GM18526 (cell line): ENCODE data around the gene DHRS1.

Experiments
- POLR2A ChIP-seq: IDR thresholded peaks from 3 replicates; pipeline ENCODE4 v1.6.1; 2011; ENCODE audit not compliant: insufficient read length; ENCODE audit errors: extremely low read depth

Gene DHRS1

DNA sequence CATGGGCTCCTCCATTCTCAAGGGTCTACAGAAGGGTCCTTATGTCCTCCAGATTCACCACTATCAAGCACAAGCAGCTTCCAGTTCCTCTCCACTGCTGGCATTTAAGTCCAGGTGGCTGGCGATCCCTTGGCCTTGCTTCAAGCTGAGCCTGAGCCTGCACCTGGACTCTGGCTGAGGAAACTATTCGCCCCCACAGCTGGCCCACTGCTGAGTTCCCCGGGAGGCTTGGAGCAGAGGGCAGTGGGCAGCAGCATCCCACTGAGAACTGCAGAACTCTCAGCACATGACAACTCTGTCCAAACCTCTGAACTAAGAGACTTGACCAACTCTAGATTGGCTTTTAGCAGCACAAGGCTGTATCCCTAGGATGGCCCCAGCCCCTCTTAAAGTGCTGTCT is 16.8 kb downstream of the DHRS1 start:
- TF ChIP-seq POLR2A, result no peak

DNA sequence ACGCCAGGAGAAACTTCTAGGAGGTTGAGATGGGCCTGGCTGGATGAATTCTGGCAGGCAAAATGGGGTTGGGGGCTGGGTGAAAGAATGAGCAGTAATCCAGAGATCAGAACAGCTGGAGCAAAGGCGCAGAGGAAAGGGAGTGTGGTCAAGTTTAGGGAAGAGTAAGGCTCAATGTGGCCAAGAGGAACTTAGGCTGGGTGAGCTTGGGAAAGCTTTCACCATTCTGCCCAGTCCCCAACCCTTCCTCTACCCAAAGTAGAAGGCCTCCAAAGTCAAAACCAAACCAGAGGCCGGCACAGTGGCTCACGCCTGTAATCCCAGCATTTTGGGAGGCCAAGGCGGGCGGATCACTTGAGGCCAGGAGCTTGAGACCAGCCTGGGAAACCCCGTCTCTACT is 17.9 kb downstream of the DHRS1 start:
- no peak for TF ChIP-seq POLR2A

DNA sequence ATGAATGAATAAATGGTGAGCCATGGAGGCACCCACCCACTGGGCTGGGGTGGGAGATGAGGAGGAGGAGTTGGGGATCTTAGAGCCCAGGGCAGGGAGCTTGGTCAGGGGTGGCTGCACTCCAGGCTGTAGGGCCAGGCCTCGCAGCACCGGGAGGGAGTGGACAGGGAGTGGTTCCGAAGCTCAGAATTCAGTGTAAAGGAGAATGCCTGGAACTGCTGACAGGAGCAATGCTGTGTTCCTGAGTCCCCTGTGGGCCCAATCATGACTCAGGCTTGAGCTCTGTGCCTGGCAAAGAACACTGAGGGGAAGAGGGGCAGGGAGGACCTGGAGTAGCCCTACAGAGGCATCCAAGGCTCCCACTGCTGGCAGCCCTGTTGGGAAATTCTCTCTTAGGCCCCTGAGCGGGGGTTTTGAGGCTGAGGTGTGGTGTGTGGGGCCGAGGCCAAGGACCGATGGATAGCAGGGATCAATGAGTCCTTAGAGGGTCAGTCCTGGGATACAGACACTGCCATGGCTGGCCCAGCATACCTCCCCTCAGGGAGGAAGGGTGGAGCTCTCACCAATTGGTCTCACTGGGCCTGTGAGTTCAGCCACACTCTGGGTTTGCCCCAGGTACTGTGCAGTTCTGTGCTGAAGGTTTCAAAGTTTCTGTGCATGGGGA is 18.7 kb downstream of the DHRS1 start:
- no peak for TF ChIP-seq POLR2A

DNA sequence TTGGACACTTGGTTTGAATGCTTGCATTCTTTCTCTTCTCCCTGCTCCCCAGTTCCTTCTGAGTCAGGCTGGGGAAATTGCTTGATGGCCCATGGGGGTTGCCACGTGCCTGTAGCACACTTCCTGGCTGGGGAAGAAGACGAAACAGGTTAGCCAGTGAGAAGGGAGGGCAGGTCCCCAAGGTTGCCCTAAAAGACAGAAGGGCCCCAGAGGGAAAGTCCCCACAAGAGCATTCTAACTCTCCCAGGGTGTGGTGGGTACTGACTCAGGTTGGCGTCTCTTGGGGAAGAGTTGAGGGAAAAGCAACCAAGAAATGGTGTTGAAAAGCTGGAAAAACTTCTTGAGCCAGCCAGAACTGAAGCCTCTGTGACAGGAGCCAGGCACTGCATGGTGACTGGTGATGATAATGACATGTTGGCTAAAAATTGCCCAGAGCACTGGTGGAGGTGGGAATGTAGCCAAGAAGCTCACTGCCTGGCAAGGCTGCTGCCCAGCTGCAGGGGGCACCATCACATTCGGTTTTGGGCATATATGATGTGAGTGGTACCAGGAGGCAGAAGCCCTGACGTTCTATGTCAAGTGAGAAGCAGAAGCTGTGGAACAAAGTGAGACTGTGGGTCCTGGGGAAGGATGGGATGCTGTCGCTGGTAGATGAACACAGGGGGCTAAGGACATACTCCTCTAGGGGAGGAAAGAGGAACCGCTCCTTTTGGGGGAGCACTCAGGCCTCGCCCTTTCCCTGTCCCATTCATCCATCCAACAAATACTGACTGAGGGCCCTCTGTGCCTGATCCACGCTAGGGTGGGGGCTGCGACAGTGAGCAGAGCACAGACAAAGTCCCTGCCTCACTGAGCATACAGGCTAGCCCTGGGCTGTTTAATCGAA is 20.0 kb downstream of the DHRS1 start:
- no peak for TF ChIP-seq POLR2A

DNA sequence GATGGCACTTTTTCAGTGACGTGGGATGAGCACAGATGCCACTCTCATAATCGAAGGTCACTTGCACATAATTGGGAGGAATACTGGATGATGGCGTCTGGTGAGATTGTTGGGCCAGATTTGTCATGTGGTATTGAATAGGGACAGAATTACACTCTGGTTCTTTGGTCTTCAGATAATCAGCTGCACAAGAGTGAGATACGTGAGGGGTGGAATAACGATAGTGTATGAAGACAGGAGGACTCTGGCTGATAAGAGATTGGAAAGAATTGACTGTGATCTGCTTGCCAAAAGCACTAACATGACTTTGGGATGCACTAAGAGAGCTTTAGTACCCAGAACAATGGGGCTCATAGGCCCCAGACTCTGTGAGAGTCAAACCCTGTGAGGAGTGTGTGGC is 21.2 kb downstream of the DHRS1 start:
- TF ChIP-seq POLR2A, result no peak

DNA sequence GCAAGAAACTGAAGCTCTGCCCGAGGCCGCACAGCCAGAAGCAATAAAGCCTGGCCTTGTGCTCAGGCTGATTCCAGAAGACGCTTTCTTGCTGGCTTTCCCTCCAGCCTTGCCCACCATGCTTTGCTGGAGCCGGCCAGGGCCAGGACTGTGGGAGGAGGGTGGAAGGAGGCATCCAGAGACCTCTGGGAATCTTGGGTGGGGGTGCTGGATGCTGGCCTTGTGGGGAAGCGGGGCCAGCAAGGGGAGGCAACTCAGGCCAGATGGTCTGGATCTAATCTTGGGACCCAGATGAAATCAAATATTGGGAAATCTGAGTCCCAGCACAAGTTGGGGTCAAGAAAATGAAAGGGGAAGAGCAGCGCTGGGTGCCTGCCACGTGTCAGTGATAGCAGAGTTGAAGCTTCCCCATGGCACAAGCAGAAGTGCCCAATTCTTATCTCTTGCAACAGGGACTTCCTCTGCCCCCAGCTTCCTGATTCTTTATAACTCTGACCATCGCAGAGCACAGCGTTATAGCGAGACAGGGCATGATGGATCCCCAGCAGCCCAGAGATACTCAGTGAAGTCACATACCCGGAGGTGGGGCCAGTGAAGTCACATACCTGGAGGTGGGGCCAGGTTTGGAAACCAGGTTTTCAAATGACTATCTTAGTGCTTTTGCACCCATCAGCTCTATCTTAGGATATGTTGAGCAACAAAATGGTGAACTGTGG is 21.8 kb downstream of the DHRS1 start:
- no peak for TF ChIP-seq POLR2A

DNA sequence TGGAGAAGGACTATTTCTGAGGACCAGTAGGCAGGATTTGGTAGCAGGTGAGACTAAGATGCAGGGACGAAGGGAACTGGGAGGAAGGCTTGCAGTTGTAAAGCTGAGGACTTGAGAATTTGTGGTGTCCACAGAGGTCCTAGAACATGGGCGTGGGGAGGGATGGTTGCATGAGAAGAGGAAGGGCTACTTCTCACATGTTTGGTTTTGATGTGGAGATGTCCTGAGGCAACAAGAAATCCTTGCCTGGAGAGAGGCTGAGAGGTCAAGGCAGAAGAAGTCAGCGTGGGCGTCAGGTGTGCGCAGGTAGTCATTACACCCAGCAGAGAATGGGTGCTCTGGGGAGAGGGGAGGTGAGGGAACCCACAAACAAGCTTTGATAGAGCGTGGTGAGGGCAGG is 22.5 kb downstream of the DHRS1 start:
- no peak for TF ChIP-seq POLR2A

DNA sequence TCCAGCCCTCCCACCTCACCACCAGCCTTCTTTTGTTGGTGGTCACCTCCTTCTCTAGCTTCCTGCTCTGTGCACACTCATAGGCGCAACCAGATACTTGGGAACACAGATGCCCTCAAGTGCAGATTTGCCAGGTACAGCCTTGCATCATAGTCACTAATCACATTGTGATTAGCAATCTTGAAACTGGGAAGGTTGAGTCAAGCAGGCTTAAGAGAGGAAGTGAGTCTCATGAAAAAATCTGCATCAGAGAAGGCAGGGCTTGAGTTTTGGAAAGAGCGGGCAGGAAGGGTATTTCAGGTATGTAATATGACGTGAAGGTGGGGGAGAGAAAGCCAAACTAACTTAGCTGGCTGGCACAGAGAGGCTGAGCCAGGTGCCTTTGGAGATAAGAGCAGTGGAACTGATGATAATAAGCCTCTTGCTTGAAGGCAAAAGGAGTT is 25.5 kb downstream of the DHRS1 start:
- TF ChIP-seq POLR2A, result peak; percentile 20

DNA sequence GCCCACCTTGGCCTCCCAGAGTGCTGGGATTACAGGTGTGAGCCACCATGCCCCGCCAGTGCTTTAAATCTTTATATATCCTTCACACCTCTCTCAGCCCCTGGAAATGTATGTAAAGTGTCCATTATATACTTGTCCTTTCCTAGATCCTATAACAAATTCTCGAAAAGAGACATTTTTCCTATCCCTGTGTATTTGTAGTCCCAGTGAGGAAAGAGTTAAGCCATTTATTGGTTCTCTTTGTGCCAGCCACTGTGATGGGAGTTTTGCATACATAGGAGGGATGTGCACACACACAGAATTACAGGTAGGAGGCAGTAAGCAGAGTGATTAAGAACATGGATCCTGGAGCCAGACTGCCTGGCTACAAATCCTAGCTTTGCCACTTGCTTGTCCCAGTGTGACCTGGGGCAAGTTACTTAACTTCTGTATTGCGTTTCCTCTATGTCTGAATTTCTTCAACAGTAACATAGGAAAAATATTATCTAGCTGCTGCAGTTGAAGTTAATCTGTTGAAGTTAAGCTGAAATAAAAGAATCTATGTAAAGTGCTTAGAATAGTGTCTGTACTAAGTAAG is 26.1 kb downstream of the DHRS1 start:
- no peak for TF ChIP-seq POLR2A

DNA sequence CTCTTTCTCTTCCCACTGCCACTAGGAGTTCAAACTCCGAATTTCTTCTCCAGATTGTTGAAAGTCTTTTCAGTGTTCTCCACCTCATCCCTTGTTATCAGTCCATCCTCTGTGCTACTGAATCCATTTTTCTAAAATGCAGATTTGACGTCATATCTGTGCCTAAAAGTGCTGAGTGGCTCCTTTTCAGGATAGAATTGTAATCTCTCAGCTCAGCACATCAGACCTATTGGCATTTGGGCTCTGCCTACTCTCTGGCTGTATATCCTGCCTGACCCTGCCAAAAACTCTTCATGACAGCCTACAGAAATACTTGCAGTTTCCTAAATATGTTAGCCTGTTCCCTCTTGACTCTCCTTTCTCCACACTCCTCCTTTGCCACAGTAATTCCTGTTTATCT is 27.1 kb downstream of the DHRS1 start:
- TF ChIP-seq POLR2A, result no peak

DNA sequence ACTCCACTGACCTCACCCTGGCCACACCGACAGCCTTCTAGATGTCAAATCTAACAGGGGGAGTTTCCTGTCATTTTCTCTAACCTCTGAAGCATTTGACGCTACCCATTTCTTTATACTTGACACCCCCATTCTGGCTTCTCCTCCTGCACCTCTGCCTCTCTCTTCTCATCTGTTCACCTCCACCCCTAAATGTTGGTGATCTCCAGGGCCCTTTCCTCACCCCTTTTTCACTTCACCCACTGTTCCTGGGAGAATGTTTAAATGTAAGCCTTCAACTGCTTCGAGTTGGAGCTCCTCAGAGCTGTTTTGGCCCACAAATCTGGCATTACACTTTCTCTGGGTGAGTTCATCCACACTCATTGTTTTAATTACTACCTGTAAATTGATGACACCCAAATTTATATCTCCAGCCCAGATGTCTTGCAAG is 27.7 kb downstream of the DHRS1 start:
- TF ChIP-seq POLR2A, result no peak

DNA sequence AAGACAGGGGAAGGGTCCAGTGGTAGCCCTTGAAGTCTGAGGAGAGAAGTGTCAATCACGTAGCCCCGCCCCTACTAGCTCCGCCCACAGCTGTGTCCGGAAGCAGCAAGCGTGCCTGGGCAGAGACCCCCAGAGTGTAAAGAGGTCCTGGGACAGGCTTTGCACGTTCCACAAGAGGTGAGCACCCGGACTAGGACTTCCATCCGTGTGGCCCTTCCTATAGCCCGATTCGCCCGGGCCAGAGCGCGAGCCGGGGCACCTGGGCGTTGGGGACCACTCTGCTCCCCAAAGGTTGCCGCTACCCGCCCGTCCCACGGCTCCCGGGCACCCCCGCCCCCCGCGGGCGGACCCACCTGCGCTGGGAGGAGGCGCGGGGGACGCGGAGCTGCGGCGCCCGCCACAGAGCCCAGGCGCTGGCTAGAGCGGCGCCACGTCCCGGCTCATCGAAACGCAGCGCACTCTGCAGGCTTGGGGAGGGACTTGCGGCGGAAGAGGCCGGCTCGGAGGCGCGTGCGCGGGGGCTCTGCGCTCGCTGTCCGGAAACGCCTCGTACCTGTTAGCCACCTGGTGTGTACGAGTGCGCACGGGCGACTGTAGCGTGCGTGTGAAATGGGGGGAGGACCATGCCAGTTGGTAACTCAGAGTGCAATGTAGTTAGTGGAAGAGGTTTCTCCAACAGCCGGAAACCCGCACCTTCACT is 28.3 kb downstream of the DHRS1 start, which contains the start of gene RABGGTA:
Gene RABGGTA (minus strand): TSS at position 464 of the 700 bp plus-strand sequence. CDS start 482 bp downstream, outside the sequence.
- TF ChIP-seq POLR2A, result peak; percentile 61

DNA sequence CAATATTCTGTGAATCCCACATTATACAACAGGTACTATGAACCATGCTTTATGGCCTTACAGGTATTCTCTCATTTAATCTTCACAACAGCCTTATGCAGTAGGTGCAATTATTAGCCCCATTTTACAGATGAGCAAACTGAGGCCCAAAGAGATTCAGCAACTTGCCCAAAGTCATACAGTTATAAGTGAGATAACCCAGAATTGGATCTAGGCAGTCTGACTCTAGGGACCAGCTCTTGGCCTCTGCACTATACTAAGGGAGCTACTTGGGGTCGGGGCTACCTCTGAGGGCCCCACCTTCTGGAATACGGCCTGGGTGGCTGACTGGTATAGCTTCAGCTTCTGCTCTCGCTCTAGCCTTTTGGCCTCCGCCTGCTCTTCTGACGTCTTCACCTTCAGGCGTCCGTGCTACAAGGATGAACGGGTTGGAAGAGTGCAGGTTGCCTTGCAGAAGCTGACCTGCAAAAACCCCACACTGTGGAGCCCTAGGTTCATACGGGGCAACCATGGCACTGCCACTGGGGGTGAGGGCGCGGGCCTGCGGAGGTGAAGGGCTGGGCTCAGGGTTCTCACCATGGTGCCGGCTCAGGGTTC is 28.9 kb downstream of the DHRS1 start:
- TF ChIP-seq POLR2A, result no peak

DNA sequence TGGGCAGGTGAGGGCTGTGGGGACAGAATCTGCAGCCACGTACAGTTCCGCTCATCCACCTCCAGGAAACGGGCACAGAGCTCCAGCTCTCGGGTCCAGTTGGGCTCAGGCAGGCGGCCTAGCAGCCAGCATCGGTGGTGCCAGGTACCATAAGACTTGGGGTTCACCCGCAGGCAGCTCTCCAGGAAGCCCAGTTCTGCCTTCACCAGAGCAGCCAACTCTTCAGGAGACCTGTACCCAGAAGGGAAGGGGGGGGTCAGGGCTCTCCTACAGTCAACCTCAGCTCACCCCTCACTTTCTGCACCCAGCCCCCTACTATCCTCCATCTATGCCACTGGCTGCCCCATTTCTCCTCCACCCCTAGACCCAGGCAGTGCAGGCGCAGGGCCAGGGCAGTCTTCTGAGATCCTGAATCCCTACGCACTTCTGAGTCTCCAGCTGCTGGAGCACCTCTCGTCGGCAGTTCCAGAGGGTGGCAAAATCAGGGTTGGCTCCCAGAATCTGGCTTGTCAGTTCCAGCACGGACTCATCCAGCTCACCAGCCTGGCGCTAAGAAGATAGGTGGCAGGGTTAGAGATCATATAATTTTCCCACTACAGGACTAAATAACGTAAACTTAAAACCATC is 29.6 kb downstream of the DHRS1 start:
- TF ChIP-seq POLR2A, result no peak
